Measurements from ENCODE around the gene USP20.

DNA sequence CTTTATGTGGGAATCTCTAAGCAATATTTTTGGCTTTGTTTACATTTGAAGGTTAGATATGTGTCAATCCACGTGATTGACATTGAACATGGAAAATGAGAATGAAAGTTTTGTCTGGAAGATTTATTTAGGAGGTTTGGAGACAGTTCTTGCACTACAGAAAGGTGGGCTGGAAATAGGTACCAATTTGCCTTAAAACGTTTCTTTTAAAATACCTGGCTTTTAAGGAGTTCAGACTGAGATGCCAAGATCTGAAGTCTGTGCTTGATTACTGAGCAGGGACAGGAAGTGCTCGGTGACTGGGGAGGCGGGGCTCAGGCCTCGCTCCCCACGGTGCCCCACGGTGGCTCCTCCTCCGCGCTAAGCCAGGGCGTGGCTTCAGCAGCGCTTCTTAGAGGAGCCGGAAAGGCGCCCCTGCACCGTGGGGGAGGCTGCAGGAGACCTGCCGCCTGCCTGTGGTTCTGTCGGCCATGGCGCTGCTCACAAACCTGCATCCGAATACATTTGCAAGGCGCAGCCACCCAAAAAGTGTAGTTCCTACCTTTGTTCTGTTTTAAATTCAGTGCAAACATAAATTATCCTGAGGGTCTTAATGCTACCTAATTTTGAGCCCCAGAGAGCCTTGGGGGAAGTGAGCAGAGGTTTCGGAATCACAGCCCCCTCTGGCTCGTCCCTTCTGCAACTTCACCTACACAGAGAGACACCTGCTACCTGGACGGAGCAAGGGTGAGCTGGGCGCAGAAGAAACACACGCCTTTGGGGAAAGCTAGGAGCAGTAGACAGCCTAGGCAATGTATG lies 49.2 kb downstream of the USP20 start:
- no peak for TF ChIP-seq EZH2 (IDR thresholded peaks at IDR 0.05; ENCODE audit: low read depth)
- TF ChIP-seq, protein P1, sequence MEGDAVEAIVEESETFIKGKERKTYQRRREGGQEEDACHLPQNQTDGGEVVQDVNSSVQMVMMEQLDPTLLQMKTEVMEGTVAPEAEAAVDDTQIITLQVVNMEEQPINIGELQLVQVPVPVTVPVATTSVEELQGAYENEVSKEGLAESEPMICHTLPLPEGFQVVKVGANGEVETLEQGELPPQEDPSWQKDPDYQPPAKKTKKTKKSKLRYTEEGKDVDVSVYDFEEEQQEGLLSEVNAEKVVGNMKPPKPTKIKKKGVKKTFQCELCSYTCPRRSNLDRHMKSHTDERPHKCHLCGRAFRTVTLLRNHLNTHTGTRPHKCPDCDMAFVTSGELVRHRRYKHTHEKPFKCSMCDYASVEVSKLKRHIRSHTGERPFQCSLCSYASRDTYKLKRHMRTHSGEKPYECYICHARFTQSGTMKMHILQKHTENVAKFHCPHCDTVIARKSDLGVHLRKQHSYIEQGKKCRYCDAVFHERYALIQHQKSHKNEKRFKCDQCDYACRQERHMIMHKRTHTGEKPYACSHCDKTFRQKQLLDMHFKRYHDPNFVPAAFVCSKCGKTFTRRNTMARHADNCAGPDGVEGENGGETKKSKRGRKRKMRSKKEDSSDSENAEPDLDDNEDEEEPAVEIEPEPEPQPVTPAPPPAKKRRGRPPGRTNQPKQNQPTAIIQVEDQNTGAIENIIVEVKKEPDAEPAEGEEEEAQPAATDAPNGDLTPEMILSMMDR (conservative IDR thresholded peaks at IDR 0.05): no peak

Data from PC-9 (cell line).